HEK293 (cell line): ENCODE data around the gene GTPBP1.
A peak's percentile ranks its signal among the peaks of the same experiment; 100 is the strongest.

Experiments
- CTCF ChIA-PET: fragments of 350-600 bp; formaldehyde crosslinking; extraction: SDS; loops from one replicate; lab custom pipeline; 2021; ENCODE audit warnings: antibody characterized with exemption; lab: Yijun Ruan, JAX
- POLR2A ChIA-PET: fragments of 300-600 bp; formaldehyde crosslinking; extraction: SDS; loops from one replicate; lab custom pipeline; 2020; ENCODE audit warnings: antibody characterized with exemption, inconsistent platforms; lab: Yijun Ruan, JAX
- H3K27ac ChIP-seq: fragments of 200-500 bp; sonication (Bioruptor generic); 2 replicates; pipeline ENCODE4 v1.5.1; 2014; ENCODE audit warnings: low read depth, low read length, control low read depth, inconsistent platforms; ENCODE audit errors: extremely low read depth
- H3K36me3 ChIP-seq, 2 experiments: fragments of 200-500 bp in 1 of 2; sonication (Bioruptor generic) in 1 of 2; 1 replicate in 1 of 2; 2 replicates in 1 of 2; pipeline ENCODE4 v1.5.1; 2014 to 2017; ENCODE audit warnings: inconsistent platforms in 2 of 2, low read length in 2 of 2; ENCODE audit not compliant: control insufficient read depth in 2 of 2, insufficient read depth in 1 of 2
- H3K4me1 ChIP-seq: fragments of 200-500 bp; sonication (Bioruptor generic); 2 replicates; pipeline ENCODE4 v1.5.1; 2014; ENCODE audit warnings: mild to moderate bottlenecking, low read length, inconsistent platforms; ENCODE audit not compliant: control insufficient read depth, insufficient read depth
- H3K4me3 ChIP-seq: 2 replicates; pipeline ENCODE4 v1.5.1; 2011; ENCODE audit warnings: low read depth, mild to moderate bottlenecking, control low read depth, low read length, moderate library complexity
- H3K9me3 ChIP-seq: fragments of 200-500 bp; sonication (Bioruptor generic); 2 replicates; pipeline ENCODE4 v1.5.1; 2014; ENCODE audit warnings: low read depth, low read length, inconsistent platforms; ENCODE audit not compliant: control insufficient read depth, insufficient read depth
- BCL11A ChIP-seq: fragments of 450-650 bp; formaldehyde crosslinking; IDR thresholded peaks from 2 replicates; pipeline ENCODE4 v1.5.1; 2016; ENCODE audit warnings: low read depth, missing biosample characterization, missing genetic modification characterization
- GLI2 ChIP-seq: fragments of 450-650 bp; formaldehyde crosslinking; IDR thresholded peaks from 2 replicates; pipeline ENCODE4; 2017; ENCODE audit warnings: missing biosample characterization, missing genetic modification characterization, low read depth, borderline replicate concordance
- HIC1 ChIP-seq: fragments of 450-650 bp; formaldehyde crosslinking; IDR thresholded peaks from 2 replicates; pipeline ENCODE4 v1.5.1; 2016; ENCODE audit warnings: missing biosample characterization, missing genetic modification characterization
- KLF10 ChIP-seq: fragments of 450-650 bp; IDR thresholded peaks from 2 replicates; pipeline ENCODE4 v1.5.1; 2018; ENCODE audit warnings: missing biosample characterization, mild to moderate bottlenecking, missing genetic modification characterization
- SALL2 ChIP-seq: fragments of 450-650 bp; formaldehyde crosslinking; IDR thresholded peaks from 2 replicates; pipeline ENCODE4 v1.5.0; 2017; ENCODE audit warnings: missing biosample characterization, mild to moderate bottlenecking, missing genetic modification characterization, borderline replicate concordance
- SP2 ChIP-seq: fragments of 450-650 bp; formaldehyde crosslinking; IDR thresholded peaks from 2 replicates; pipeline ENCODE4 v1.5.1; 2016; ENCODE audit warnings: missing biosample characterization, missing genetic modification characterization
- TCF7L2 ChIP-seq: IDR thresholded peaks from 2 replicates; pipeline ENCODE4 v1.6.1; 2011; ENCODE audit warnings: low read depth, mild to moderate bottlenecking, inconsistent platforms, low read length, moderate library complexity, borderline replicate concordance
- ZNF146 ChIP-seq: fragments of 450-650 bp; formaldehyde crosslinking; IDR thresholded peaks from 2 replicates; pipeline ENCODE4 v1.5.1; 2016; ENCODE audit warnings: missing biosample characterization, missing genetic modification characterization
- ZNF175 ChIP-seq: fragments of 450-650 bp; formaldehyde crosslinking; IDR thresholded peaks from 2 replicates; pipeline ENCODE4 v1.5.1; 2016; ENCODE audit warnings: missing biosample characterization, missing genetic modification characterization
- ZNF221 ChIP-seq: fragments of 450-650 bp; formaldehyde crosslinking; IDR thresholded peaks from 2 replicates; pipeline ENCODE4 v1.5.1; 2017; ENCODE audit warnings: missing biosample characterization, missing genetic modification characterization, borderline replicate concordance
- ZNF23 ChIP-seq: fragments of 450-650 bp; formaldehyde crosslinking; IDR thresholded peaks from 2 replicates; pipeline ENCODE4 v1.5.1; 2016; ENCODE audit warnings: missing biosample characterization, missing genetic modification characterization, borderline replicate concordance
- ZNF426 ChIP-seq: fragments of 450-650 bp; formaldehyde crosslinking; IDR thresholded peaks from 2 replicates; pipeline ENCODE4 v1.5.1; 2017; ENCODE audit warnings: missing biosample characterization, missing genetic modification characterization, mild to moderate bottlenecking, inconsistent platforms, moderate library complexity
- ZNF518A ChIP-seq: fragments of 450-650 bp; formaldehyde crosslinking; conservative IDR thresholded peaks from 2 replicates; pipeline ENCODE4 v1.5.1; 2016; ENCODE audit warnings: low read depth, missing biosample characterization, missing genetic modification characterization
- ZNF623 ChIP-seq: fragments of 450-650 bp; formaldehyde crosslinking; IDR thresholded peaks from 2 replicates; pipeline ENCODE4 v1.5.1; 2016; ENCODE audit warnings: missing biosample characterization, missing genetic modification characterization
- ZNF654 ChIP-seq: fragments of 450-650 bp; formaldehyde crosslinking; IDR thresholded peaks from 2 replicates; pipeline ENCODE4 v1.5.1; 2016; ENCODE audit warnings: low read depth, missing biosample characterization, missing genetic modification characterization
- ZNF747 ChIP-seq: fragments of 450-650 bp; formaldehyde crosslinking; IDR thresholded peaks from 2 replicates; pipeline ENCODE4 v1.5.1; 2016; ENCODE audit warnings: missing biosample characterization, missing genetic modification characterization
- ZNF843 ChIP-seq: fragments of 450-650 bp; formaldehyde crosslinking; IDR thresholded peaks from 2 replicates; pipeline ENCODE4 v1.5.1; 2016; ENCODE audit warnings: missing biosample characterization, missing genetic modification characterization
- TF ChIP-seq, protein P1 (sequence below): fragments of 450-650 bp; formaldehyde crosslinking; conservative IDR thresholded peaks from 2 replicates; pipeline ENCODE4 v1.5.1; 2016; ENCODE audit warnings: low read depth, missing biosample characterization, missing genetic modification characterization
- TF ChIP-seq, protein P2 (sequence below): fragments of 450-650 bp; formaldehyde crosslinking; IDR thresholded peaks from 2 replicates; pipeline ENCODE4 v1.5.1; 2017; ENCODE audit warnings: missing biosample characterization, missing genetic modification characterization

GTPBP1 gene

GRCh38 chr22:38674888-38675287 lies 30.9 kb upstream of the GTPBP1 start (continued):
- TF ChIP-seq, protein P1, sequence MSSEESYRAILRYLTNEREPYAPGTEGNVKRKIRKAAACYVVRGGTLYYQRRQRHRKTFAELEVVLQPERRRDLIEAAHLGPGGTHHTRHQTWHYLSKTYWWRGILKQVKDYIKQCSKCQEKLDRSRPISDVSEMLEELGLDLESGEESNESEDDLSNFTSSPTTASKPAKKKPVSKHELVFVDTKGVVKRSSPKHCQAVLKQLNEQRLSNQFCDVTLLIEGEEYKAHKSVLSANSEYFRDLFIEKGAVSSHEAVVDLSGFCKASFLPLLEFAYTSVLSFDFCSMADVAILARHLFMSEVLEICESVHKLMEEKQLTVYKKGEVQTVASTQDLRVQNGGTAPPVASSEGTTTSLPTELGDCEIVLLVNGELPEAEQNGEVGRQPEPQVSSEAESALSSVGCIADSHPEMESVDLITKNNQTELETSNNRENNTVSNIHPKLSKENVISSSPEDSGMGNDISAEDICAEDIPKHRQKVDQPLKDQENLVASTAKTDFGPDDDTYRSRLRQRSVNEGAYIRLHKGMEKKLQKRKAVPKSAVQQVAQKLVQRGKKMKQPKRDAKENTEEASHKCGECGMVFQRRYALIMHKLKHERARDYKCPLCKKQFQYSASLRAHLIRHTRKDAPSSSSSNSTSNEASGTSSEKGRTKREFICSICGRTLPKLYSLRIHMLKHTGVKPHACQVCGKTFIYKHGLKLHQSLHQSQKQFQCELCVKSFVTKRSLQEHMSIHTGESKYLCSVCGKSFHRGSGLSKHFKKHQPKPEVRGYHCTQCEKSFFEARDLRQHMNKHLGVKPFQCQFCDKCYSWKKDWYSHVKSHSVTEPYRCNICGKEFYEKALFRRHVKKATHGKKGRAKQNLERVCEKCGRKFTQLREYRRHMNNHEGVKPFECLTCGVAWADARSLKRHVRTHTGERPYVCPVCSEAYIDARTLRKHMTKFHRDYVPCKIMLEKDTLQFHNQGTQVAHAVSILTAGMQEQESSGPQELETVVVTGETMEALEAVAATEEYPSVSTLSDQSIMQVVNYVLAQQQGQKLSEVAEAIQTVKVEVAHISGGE (tag by site-specific recombination) = no peak

DNA sequence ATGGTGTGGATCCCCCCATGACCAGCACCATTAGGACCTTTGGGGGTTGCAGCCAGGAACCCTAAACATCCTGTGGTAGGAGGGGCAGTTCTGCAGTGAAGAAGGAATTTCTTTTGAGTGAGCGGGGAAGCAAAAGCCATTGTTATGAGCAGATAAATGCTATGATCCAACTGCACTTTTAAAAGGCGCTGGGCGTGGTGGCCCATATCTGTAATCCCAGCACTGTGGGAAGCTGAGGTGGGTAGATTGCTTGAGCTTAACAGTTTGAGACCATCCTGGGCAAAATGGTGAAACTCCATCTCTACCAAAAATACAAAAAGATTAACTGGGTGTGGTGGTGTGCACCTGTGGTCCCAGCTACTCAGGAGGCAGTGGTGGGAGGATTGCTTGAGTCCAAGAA lies 29.9 kb upstream of the GTPBP1 start:
- Histone ChIP-seq H3K4me1 (no peaks in the 10 kb centered on the region), H3K27ac (no peak overlapping the region), H3K9me3 (no peaks in the 10 kb centered on the region), H3K4me3 (no peak overlapping the region), H3K36me3 (peaks cover 21 to 30% of the 10 kb centered on the region in 2 experiments; a peak in 2 of 3 replicates)
- ChIA-PET POLR2A (interaction anchor here (0.5 kb wide), 1 partner anchor 27 kb away, joined by 7 read pairs; no protein-coding TSS in a partner anchor), CTCF (no interaction called here)
- TF ChIP-seq BCL11A (tag by site-specific recombination) (no peak), TCF7L2 (no peak), ZNF747 (tag by site-specific recombination) (no peak)

DNA sequence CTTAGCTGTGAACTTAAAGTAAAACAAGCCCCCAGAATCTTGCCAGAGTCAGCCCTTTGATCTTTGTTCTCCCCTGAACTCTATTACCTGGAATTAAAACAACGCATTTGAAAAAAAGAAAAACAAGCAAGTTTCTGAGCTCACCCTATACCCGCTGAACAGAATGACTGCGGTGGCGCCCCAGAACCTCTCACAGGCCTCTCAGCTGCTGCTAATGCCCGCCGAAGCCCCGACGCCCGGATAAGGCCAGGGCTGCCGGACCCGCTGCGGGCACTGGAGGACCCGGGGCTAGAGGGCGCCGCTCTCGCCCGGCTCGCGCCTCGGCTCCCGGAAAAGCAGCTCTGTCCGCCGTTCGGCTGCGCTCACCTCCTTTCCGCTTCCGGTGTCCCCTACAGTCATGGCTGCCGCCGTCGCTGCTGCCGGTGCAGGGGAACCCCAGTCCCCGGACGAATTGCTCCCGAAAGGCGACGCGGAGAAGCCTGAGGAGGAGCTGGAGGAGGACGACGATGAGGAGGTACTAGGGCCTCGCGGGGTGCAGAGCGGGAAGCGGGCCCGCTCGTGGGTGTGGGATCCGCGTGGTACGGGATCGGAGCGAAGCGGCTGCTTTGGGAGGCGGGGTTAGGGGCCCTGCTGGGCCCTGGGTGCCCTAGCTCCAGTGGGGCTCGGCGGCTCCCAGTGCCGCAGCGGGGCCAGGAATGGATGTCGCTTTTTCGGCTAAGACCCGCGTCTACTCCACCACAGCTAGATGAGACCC lies 24.0 kb upstream of the GTPBP1 start, which contains the start of gene TOMM22:
Gene TOMM22 (plus strand): TSS at position 376 of the 754 bp plus-strand sequence. CDS start 22 bp downstream, at position 398.
- Histone ChIP-seq H3K27ac (peak within 1 kb of the TSS; percentile 5), H3K4me3 (peak within 1 kb of the TSS; percentile 94), H3K4me1 (no peaks in the 10 kb centered on the region), H3K36me3 (peaks cover 13 to 41% of the 10 kb centered on the region in 2 experiments), H3K9me3 (no peaks in the 10 kb centered on the region)
- CTCF ChIA-PET = interaction anchor here (0.6 to 2.9 kb wide), 29 partner anchors 11 to 1004 kb away, joined by 3 to 31 read pairs (median 3); partner anchors contain the start of gene GTPBP1
- POLR2A ChIA-PET = interaction anchor here (0.5 to 3.2 kb wide), 17 partner anchors 10 to 728 kb away, joined by 3 to 60 read pairs (median 4); partner anchors contain the start of genes C22orf23, GTPBP1, JOSD1 and PICK1
- TF ChIP-seq ZNF426 (tag by site-specific recombination) (no peak), ZNF23 (no peak), ZNF654 (tag by site-specific recombination) (no peak), BCL11A (tag by site-specific recombination) (peak; percentile 70; the same call in 1 of the 2 replicates), ZNF221 (no peak), SALL2 (tag by site-specific recombination) (no peak), ZNF146 (tag by site-specific recombination) (peak; percentile 20; the same call in 1 of the 2 replicates), ZNF518A (tag by site-specific recombination) (peak; percentile 99), ZNF175 (no peak), GLI2 (no peak), ZNF623 (tag by site-specific recombination) (peak; percentile 42; the same call in 1 of the 2 replicates), HIC1 (peak; percentile 96), ZNF843 (tag by site-specific recombination) (0 out of 2 replicates have a peak, but pooled peaks have one; percentile 46), SP2 (peak; percentile 94), KLF10 (tag by site-specific recombination) (peak; percentile 54; the same call in 1 of the 2 replicates)
- TF ChIP-seq, protein P2, sequence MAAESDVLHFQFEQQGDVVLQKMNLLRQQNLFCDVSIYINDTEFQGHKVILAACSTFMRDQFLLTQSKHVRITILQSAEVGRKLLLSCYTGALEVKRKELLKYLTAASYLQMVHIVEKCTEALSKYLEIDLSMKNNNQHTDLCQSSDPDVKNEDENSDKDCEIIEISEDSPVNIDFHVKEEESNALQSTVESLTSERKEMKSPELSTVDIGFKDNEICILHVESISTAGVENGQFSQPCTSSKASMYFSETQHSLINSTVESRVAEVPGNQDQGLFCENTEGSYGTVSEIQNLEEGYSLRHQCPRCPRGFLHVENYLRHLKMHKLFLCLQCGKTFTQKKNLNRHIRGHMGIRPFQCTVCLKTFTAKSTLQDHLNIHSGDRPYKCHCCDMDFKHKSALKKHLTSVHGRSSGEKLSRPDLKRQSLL = peak; percentile 54
